Astrocyte of the cerebellum (primary cell): ENCODE data around the gene RHOD.

Experiments
- DNase-seq: peaks from one replicate; pipeline ENCODE4 v3.0.0-alpha.2; 2011; ENCODE audit warnings: low read depth
- H3K4me3 ChIP-seq: 2 replicates; pipeline ENCODE4 v1.5.1; 2011; ENCODE audit warnings: mild to moderate bottlenecking, low read depth, low read length, moderate library complexity
- CTCF ChIP-seq: IDR thresholded peaks from 2 replicates; pipeline ENCODE4 v1.5.1; 2012; ENCODE audit warnings: low read length, low read depth, moderate library complexity, mild to moderate bottlenecking; ENCODE audit errors: missing control alignments
- in situ Hi-C: cut with HindIII; loops from 2 replicates; pipeline ENCODE4 v1.10.0; 2017; ENCODE audit warnings: low sequenced_read_pairs

The RHOD gene

GRCh38 chr11:67082071-67082791 is 25.6 kb downstream of the RHOD start:
- no peak overlapping the region for H3K4me3 ChIP-seq
- no peak for DNase-seq
- TF ChIP-seq CTCF, result no peak
- in situ Hi-C loops, result no loop called here

DNA sequence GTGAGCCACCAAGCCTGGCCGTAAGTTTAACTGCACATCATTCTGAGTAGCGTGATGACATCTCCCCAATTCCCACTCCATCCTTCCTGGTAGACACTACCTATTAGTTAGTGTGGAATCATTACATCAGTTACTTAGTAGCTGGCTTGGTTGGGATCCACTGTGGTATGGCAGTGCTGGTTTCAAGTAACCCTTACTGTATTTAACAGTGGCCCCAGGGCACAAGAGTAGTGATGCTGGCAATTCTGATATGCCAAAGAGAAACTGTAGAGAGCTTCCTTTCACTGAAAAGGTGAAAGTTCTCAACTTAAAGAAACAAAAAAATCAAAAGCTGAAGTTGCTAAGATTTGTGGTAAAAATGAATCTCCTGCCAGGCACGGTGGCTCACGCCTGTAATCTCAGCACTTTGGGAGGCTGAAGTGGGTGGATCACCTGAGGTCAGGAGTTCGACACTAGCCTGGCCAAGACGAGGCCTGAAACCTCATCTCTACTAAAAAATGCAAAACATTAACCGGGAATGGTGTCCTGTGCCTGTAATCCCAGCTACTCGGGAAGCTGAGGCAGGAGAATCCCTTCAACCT is 27.2 kb downstream of the RHOD start:
- DNase-seq, result no peak
- in situ Hi-C loops, result no loop called here
- no peak overlapping the region for H3K4me3 ChIP-seq
- TF ChIP-seq CTCF, result no peak

DNA sequence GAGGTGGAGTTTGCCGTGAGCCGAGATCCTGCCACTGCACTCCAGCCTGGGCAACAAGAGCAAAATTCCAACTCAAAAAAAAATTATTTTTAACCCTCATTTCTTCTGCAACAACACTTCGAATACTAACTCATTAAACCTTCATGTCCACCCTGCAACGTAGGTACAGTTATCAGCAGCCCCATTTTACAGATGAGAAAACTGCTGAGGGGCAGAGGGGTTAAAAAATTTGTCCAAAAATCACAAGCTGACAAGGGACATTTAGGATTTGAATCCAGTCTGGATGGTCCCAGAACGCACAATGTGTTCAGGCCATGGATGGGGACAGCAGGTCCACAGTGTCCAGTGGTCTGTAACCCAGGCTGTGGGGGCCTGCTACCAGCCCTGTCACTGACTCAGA is 29.0 kb downstream of the RHOD start:
- no peak overlapping the region for H3K4me3 ChIP-seq
- TF ChIP-seq CTCF, result no peak
- in situ Hi-C loops, result no loop called here
- DNase-seq, result no peak

GRCh38 chr11:67090717-67091116 is 34.1 kb downstream of the RHOD start:
- in situ Hi-C loops, result no loop called here
- no peak for DNase-seq
- no peak for TF ChIP-seq CTCF
- H3K4me3 ChIP-seq, result no peak overlapping the region

DNA sequence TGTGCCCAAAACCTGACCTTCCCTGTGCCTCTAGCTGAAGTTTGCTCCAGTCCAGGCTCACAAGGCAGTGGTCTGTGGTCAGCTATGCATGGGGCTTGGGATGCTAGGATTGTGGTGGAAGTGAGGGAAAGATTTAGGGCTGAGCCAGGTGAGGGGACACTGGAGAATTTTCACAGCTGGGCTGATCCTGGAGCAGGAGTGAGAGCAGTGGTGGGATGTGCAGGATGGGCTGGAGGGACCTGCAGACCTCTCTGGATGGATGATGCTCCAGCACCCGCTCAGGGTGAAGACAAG is 38.5 kb downstream of the RHOD start:
- no peak overlapping the region for H3K4me3 ChIP-seq
- in situ Hi-C loops, result no loop called here
- DNase-seq, result no peak
- no peak for TF ChIP-seq CTCF

DNA sequence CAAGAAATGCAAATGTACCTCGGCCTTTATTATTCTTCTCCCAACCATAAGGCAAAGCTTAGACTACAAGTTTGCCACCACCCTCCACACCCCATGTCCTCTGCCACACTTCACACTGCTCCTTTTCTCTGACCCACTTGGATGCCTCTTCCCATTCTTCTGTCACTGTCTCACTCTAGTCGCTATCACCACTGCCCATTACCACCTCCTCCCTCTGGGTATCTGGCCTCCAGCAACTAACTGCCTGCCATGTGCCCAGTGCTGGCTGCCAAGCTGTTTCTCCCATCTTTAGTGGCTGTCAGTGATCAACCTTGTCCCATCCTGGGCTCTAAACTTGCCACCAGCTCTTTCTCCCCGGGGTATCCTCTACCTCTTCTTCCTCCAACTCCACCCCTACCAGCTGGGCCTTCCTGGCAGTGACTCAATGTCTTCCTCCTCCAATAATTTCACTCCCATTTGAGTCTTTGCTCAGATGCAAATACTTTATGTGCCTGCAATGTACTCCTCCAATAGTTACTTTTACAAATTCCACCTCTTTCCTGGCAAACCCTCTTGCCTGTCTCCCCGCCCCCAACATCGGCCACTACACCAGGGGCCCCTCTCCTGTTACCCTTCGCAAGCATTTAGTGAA is 42.3 kb downstream of the RHOD start:
- no peak overlapping the region for H3K4me3 ChIP-seq
- TF ChIP-seq CTCF, result no peak
- DNase-seq, result no peak
- in situ Hi-C loops, result no loop called here
